Thoracic aorta (tissue), 2 donors: ENCODE results near the gene SYT10. TPM values are rescaled to one million over a fixed set of nuclear protein-coding genes. Genes with fewer than 3 reads are reported as not detected.

Experiments
- ATAC-seq: fragments of 150-250 bp; one replicate; pipeline ENCODE4 v1.8.0; 2017; ENCODE audit warnings: low read depth; ENCODE audit not compliant: insufficient number of reproducible peaks, low FRiP score
- DNase-seq: peaks from one replicate; pipeline ENCODE4 v3.0.0-alpha.2; 2020; ENCODE audit warnings: low spot score
- H3K27ac ChIP-seq, 2 donors: fragments of 200-600 bp; sonication (generic); 1 replicate in 1 of 2; 2 replicates in 1 of 2; pipeline ENCODE4 v1.5.1; 2016; ENCODE audit warnings: mild to moderate bottlenecking in 2 of 2, moderate library complexity in 2 of 2
- H3K27me3 ChIP-seq: fragments of 200-600 bp; sonication (generic); replicated peaks from 2 replicates; pipeline ENCODE4 v1.6.0; 2016; ENCODE audit warnings: mild to moderate bottlenecking; ENCODE audit not compliant: insufficient read depth
- H3K36me3 ChIP-seq: fragments of 200-600 bp; sonication (generic); one replicate; pipeline ENCODE4 v1.5.1; 2016
- H3K4me1 ChIP-seq, 2 donors: fragments of 200-600 bp; sonication (generic); 1 replicate in 1 of 2; 2 replicates in 1 of 2; pipeline versions ENCODE4 v1.5.1 to v1.6.0; 2016; ENCODE audit warnings: low read depth in 2 of 2, mild to moderate bottlenecking in 1 of 2; ENCODE audit not compliant: control insufficient read depth in 1 of 2
- H3K4me3 ChIP-seq: fragments of 200-600 bp; sonication (generic); 2 replicates; pipeline ENCODE4 v1.5.1; 2016; ENCODE audit warnings: mild to moderate bottlenecking
- H3K9me3 ChIP-seq: fragments of 200-600 bp; sonication (generic); 2 replicates; pipeline ENCODE4 v1.5.1; 2016
- total RNA-seq, 2 donors: library from RNA; depleted of rRNA; stranded (reverse); fragments of >200 nt; gene quantifications; one replicate each; pipeline versions ENCODE4 v1.1.0 to v1.2.3, GENCODE V29; 2016
- TF ChIP-seq, protein P1 (sequence below): fragments of 200-600 bp; sonication (generic); IDR thresholded peaks from one replicate; pipeline ENCODE4 v1.5.1; 2019; ENCODE audit warnings: antibody characterized with exemption

Gene SYT10
- total RNA-seq, 2 donors from 2014 or later = not detected

DNA sequence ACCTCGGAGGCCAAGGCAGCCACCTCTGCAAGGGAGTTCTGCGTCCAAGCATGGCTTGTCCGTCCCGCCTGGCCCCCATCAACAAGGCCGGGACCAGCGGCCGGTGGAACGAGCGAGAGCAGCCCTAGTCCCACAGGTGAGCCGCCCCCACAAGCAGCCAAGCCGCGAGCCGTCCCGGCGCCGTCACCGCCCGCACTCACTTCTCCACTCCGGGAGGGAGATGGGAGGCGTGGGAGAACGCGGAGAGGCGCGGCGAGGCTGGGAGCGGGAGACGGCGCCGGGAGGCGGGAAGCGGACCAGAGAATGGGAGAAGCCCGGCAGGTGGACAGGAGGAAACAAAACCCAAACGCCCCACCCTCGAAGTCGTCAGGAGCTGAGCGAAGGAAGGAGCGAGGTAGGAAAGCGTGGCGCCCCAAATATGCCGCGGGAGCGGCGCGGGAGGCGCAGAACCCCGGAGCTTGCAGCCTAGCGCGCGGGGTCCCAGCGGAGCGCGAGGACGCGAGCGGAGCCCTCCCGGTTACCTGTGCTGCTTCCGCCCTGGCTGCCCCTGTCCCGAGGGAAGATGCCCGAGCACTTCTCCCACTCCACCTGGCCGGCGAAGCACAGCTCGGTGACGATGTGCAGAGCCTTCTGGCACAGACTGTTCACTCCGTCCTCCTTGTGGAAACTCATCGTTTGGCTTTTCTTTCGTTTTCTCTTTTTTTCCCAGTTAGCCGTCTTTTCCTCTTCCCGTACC is 600 bp downstream of the SYT10 start:
- ATAC-seq (no peak), DNase-seq (no peak)
- H3K27me3 ChIP-seq = no peaks in the 10 kb centered on the region
- peaks cover 0 to 5% of the 10 kb centered on the region in 2 donors for H3K4me1 ChIP-seq
- no peaks in the 10 kb centered on the region for H3K9me3 ChIP-seq
- no peaks in the 10 kb centered on the region for H3K36me3 ChIP-seq
- H3K4me3 ChIP-seq = peak overlapping the region; percentile 72
- TF ChIP-seq, protein P1, sequence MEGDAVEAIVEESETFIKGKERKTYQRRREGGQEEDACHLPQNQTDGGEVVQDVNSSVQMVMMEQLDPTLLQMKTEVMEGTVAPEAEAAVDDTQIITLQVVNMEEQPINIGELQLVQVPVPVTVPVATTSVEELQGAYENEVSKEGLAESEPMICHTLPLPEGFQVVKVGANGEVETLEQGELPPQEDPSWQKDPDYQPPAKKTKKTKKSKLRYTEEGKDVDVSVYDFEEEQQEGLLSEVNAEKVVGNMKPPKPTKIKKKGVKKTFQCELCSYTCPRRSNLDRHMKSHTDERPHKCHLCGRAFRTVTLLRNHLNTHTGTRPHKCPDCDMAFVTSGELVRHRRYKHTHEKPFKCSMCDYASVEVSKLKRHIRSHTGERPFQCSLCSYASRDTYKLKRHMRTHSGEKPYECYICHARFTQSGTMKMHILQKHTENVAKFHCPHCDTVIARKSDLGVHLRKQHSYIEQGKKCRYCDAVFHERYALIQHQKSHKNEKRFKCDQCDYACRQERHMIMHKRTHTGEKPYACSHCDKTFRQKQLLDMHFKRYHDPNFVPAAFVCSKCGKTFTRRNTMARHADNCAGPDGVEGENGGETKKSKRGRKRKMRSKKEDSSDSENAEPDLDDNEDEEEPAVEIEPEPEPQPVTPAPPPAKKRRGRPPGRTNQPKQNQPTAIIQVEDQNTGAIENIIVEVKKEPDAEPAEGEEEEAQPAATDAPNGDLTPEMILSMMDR = no peak
- no peak overlapping the region for H3K27ac ChIP-seq

DNA sequence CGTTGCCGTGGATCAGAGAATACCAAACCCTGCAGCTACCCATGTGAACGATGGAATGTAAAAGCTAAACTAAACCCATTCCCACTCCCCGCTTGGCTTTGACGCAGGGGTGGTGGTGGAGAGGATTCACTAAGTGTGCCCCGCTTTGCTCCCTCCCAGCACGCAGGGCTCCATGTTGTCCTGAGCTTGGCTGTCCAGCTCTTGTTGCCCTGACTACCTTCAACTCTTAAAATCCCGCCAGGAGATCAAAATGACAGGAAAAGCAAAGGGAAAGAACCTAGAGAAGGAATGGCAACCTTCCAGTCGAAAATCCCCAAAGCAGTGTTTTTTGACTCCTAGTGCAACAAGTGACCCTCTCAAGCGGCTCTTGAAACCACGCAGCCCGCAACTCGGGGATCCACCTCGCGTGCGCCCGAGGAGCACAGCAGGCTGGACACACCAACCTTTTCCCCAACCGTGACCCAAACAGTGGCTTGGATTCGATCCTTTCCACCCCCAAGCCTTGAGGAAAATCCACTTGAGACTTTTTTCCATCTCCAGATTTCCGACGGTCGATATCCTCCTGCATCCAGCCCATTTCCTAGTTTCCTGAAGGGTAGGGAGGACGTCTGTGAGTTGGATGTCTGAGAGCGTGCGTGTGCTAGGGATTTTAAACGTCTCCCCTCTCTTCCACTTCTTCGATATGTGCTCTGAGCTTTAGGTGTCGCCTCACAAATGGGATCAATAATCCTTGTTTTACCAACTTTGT is 1.4 kb downstream of the SYT10 start:
- Histone ChIP-seq H3K4me1 (peaks cover 0 to 5% of the 10 kb centered on the region in 2 donors), H3K4me3 (no peak overlapping the region), H3K27me3 (no peaks in the 10 kb centered on the region), H3K27ac (no peak overlapping the region), H3K36me3 (no peaks in the 10 kb centered on the region), H3K9me3 (no peaks in the 10 kb centered on the region)
- DNase-seq = no peak
- ATAC-seq = no peak
- TF ChIP-seq, protein P1 = no peak

DNA sequence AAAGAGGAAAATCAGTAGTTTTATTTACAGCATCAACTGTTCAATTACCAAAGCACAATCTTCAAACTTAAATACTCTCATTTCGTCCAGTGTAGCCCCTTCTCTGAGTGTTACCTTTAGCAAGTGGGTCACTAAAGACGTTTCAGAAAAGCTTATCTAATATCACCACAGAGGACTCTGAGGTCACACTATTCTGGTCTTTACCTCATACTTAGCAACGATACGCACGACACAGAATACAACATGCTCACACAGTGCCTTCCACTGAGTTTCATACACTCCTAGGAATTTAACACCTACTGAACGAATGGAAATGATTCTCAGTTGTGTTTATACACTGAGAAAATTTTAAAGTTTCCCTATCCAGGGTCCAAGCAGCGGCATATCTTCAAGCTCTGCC is 2.0 kb downstream of the SYT10 start:
- no peak overlapping the region for H3K27ac ChIP-seq
- H3K4me1 ChIP-seq = peaks cover 0 to 5% of the 10 kb centered on the region in 2 donors
- no peak overlapping the region for H3K4me3 ChIP-seq
- no peaks in the 10 kb centered on the region for H3K36me3 ChIP-seq
- no peaks in the 10 kb centered on the region for H3K9me3 ChIP-seq
- ATAC-seq (no peak), DNase-seq (no peak)
- TF ChIP-seq, protein P1 = no peak
- H3K27me3 ChIP-seq = no peaks in the 10 kb centered on the region

DNA sequence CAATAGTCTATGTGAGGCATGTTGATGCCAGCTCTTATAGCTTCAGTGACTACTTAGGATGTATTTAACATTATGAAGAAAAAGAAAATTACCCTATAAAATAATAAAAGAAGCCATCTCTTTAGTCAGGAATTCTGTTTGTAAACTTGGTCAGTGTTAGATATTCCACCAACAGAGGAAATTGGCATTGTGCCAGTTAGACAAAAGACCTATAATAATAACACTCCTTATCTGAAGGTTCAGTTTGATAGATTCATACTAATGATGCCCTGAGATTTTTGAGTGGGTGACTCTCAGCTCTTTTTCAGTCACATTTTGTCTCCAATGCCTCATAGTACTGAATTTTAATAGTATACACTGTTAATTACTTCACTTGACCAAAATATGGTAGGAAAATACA is 6.6 kb downstream of the SYT10 start:
- Histone ChIP-seq H3K4me1 (no peaks in the 10 kb centered on the region), H3K4me3 (no peak overlapping the region), H3K27me3 (no peaks in the 10 kb centered on the region), H3K36me3 (no peaks in the 10 kb centered on the region), H3K9me3 (no peaks in the 10 kb centered on the region), H3K27ac (no peak overlapping the region)
- no peak for DNase-seq
- no peak for ATAC-seq
- TF ChIP-seq, protein P1 = no peak

DNA sequence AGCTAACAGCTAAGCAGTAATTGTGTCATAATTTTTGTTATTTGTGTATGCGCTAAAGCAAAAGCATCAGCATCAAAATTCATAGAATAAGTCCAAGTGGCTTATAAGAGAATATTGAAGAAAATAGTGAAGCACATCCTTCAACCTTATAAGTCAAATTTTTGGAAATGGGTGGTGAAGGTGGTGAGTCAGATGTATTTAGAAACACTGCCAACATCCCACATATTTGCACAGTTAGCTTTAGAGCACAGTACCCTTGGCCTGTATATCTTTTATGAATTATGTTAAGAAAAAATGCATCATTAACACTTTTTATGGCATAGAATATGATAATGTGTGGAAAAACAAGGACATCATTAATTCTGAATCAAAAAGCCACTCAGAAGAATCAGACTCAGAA is 8.0 kb downstream of the SYT10 start:
- Histone ChIP-seq H3K9me3 (no peaks in the 10 kb centered on the region), H3K27ac (no peak overlapping the region), H3K36me3 (no peaks in the 10 kb centered on the region), H3K27me3 (no peaks in the 10 kb centered on the region), H3K4me1 (no peaks in the 10 kb centered on the region), H3K4me3 (no peak overlapping the region)
- TF ChIP-seq, protein P1 = no peak
- DNase-seq (no peak), ATAC-seq (no peak)
